GM12892 (cell line): ENCODE results near the gene SRSF10.
"Not testable (repeated sequence)": the region's sequence is repeated elsewhere in the genome, so short reads cannot be mapped to it uniquely, and the experiment has no call there.

Experiments
- POLR2A ChIP-seq: IDR thresholded peaks from 2 replicates; pipeline ENCODE4 v1.6.1; 2011; ENCODE audit warnings: low read depth, low read length, control low read depth
- POLR2AphosphoS5 ChIP-seq: IDR thresholded peaks from 2 replicates; pipeline ENCODE4 v1.6.1; 2011; ENCODE audit warnings: low read depth, low read length, control low read depth
- TAF1 ChIP-seq: IDR thresholded peaks from 2 replicates; pipeline ENCODE4 v1.6.1; 2011; ENCODE audit warnings: low read depth, mild to moderate bottlenecking, control low read depth, low read length, borderline replicate concordance

DNA sequence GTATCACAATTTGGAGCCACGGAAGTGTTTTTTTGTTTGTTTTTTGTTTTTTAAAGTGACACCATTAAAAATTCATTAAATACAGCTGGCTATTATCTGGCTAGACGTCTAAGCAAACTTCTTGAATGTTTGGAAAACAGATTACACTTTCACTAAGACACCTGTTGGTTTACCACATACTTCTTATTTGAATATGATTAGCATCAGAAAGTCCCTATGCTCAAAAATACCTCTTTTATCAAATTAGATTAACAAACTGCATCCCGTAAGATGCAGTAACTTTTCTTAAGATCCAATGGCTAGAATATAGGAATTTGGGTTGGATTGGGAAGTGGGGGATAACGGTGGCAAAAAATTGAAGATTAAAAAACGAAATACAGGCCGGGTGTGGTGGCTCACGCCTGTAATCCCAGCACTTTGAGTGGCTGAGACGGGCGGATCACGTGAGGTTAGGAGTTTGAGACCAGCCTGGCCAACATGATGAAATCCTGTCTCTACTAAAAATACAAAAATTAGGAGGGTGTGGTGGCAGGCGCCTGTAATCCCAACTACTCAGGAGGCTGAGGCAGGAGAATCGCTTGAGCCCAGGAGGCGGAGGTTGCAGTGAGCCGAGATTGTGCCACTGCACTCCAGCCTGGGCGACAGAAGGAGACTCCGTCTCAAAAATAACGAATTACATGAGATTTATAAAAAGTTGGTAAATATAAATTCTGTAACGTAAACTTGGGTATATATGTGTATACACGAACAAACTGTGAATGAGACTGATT lies 21.9 kb downstream of the SRSF10 start:
- not testable (repeated sequence) for TF ChIP-seq POLR2A, POLR2AphosphoS5, TAF1
